ENCODE measurements around the gene ZFAND3. TPM values are rescaled to one million over a fixed set of nuclear protein-coding genes. Genes with fewer than 3 reads are reported as not detected.

The ZFAND3 gene
- polyA plus RNA-seq, 1 donor from 2014 or later = 19.7 TPM

DNA sequence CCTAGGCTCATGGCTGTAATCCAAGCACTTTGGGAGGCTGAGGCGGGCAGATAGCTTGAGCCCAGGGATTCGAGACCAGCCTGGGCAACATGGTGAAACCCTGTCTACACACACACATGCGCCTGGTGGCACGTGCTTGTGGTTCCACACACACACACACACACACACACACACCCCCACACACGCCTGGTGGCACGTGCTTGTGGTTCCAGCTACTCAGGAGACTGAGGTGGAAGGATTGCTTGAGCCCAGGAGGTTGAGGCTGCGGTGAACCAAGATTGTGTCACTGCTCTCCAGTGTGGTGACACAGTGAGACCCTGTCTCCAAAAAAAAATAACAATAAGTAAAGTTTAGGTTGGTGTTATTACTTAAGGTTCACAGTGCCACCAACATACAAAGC, 165.8 kb downstream of the ZFAND3 start:
- H2AFZ ChIP-seq (ENCODE audit: low read depth, low read length) = no peak overlapping the region
- H3K36me3 ChIP-seq (ENCODE audit: insufficient read depth, low read length) = no peaks in the 10 kb centered on the region
- H3K27ac ChIP-seq (ENCODE audit: low read length) = no peak overlapping the region
- H3K79me2 ChIP-seq (replicated peaks; ENCODE audit: insufficient read depth, low read length) = peaks cover 36% of the 10 kb centered on the region
- no peaks in the 10 kb centered on the region for H3K9me2 ChIP-seq (ENCODE audit: insufficient read depth, low read length)
- no peak overlapping the region for H3K4me3 ChIP-seq (ENCODE audit: low read length)
- H3F3A ChIP-seq (ENCODE audit: insufficient read depth, low read length, poor library complexity, severe bottlenecking) = no peaks in the 10 kb centered on the region
- H3K4me2 ChIP-seq (ENCODE audit: low read length) = no peak overlapping the region
- H4K20me1 ChIP-seq (ENCODE audit: insufficient read depth) = no peaks in the 10 kb centered on the region
- H3K27me3 ChIP-seq (ENCODE audit: insufficient read depth, low read depth, low read length) = no peaks in the 10 kb centered on the region
- no peak overlapping the region for H3K9ac ChIP-seq (ENCODE audit: low read length)
- TF ChIP-seq, protein P1, sequence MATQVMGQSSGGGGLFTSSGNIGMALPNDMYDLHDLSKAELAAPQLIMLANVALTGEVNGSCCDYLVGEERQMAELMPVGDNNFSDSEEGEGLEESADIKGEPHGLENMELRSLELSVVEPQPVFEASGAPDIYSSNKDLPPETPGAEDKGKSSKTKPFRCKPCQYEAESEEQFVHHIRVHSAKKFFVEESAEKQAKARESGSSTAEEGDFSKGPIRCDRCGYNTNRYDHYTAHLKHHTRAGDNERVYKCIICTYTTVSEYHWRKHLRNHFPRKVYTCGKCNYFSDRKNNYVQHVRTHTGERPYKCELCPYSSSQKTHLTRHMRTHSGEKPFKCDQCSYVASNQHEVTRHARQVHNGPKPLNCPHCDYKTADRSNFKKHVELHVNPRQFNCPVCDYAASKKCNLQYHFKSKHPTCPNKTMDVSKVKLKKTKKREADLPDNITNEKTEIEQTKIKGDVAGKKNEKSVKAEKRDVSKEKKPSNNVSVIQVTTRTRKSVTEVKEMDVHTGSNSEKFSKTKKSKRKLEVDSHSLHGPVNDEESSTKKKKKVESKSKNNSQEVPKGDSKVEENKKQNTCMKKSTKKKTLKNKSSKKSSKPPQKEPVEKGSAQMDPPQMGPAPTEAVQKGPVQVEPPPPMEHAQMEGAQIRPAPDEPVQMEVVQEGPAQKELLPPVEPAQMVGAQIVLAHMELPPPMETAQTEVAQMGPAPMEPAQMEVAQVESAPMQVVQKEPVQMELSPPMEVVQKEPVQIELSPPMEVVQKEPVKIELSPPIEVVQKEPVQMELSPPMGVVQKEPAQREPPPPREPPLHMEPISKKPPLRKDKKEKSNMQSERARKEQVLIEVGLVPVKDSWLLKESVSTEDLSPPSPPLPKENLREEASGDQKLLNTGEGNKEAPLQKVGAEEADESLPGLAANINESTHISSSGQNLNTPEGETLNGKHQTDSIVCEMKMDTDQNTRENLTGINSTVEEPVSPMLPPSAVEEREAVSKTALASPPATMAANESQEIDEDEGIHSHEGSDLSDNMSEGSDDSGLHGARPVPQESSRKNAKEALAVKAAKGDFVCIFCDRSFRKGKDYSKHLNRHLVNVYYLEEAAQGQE (IDR thresholded peaks at IDR 0.05; ENCODE audit: borderline replicate concordance) = no peak
- TF ChIP-seq, protein P2, sequence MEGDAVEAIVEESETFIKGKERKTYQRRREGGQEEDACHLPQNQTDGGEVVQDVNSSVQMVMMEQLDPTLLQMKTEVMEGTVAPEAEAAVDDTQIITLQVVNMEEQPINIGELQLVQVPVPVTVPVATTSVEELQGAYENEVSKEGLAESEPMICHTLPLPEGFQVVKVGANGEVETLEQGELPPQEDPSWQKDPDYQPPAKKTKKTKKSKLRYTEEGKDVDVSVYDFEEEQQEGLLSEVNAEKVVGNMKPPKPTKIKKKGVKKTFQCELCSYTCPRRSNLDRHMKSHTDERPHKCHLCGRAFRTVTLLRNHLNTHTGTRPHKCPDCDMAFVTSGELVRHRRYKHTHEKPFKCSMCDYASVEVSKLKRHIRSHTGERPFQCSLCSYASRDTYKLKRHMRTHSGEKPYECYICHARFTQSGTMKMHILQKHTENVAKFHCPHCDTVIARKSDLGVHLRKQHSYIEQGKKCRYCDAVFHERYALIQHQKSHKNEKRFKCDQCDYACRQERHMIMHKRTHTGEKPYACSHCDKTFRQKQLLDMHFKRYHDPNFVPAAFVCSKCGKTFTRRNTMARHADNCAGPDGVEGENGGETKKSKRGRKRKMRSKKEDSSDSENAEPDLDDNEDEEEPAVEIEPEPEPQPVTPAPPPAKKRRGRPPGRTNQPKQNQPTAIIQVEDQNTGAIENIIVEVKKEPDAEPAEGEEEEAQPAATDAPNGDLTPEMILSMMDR (IDR thresholded peaks at IDR 0.05; ENCODE audit: poor library complexity, severe bottlenecking) = no peak
- TF ChIP-seq MXI1 (conservative IDR thresholded peaks at IDR 0.05; ENCODE audit: poor library complexity, severe bottlenecking) = no peak
- no peak for TF ChIP-seq EP300 (conservative IDR thresholded peaks at IDR 0.05; ENCODE audit: poor library complexity, severe bottlenecking)
- no peak for TF ChIP-seq RAD21 (conservative IDR thresholded peaks at IDR 0.05)
- TF ChIP-seq EZH2 (IDR thresholded peaks at IDR 0.05; ENCODE audit: borderline replicate concordance, insufficient read depth, low read length, poor library complexity, severe bottlenecking) = no peak
- TF ChIP-seq SMC3 (conservative IDR thresholded peaks at IDR 0.05; ENCODE audit: poor library complexity) = no peak
- no peak for TF ChIP-seq TAF1 (IDR thresholded peaks at IDR 0.05; ENCODE audit: low read depth)
- TF ChIP-seq POLR2AphosphoS5 (IDR thresholded peaks at IDR 0.05) = no peak
- no peaks in the 10 kb centered on the region for H3K9me3 ChIP-seq (ENCODE audit: low read length)

DNA sequence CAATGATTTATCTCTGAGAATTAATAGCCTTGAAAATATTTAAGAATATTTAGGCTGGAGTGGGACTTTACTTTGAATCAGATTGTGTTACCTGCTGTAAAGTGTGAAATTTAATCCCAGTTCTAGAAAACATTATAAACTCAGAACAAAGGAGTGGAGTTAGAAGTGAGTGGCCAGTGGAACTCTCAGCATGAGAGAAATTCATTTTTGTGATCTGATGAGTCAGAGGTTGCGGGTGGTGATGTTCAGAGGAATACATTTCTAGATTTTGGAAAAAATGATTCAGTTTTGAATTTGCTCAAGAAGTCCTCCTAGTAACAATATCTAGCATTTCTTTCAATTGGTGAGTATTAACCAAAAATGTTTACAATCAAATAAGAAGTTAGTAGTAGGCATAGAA, 167.5 kb downstream of the ZFAND3 start:
- Histone ChIP-seq H2AFZ (ENCODE audit: low read depth, low read length) (no peak overlapping the region), H3K4me3 (ENCODE audit: low read length) (no peak overlapping the region), H3K9ac (ENCODE audit: low read length) (no peak overlapping the region), H3K9me2 (ENCODE audit: insufficient read depth, low read length) (no peaks in the 10 kb centered on the region), H3K4me2 (ENCODE audit: low read length) (no peak overlapping the region), H3K9me3 (ENCODE audit: low read length) (no peaks in the 10 kb centered on the region), H3F3A (ENCODE audit: insufficient read depth, low read length, poor library complexity, severe bottlenecking) (no peaks in the 10 kb centered on the region), H3K36me3 (ENCODE audit: insufficient read depth, low read length) (no peaks in the 10 kb centered on the region), H3K27ac (ENCODE audit: low read length) (no peak overlapping the region), H4K20me1 (ENCODE audit: insufficient read depth) (no peaks in the 10 kb centered on the region), H3K27me3 (ENCODE audit: insufficient read depth, low read depth, low read length) (no peaks in the 10 kb centered on the region), H3K79me2 (replicated peaks; ENCODE audit: insufficient read depth, low read length) (peaks cover 30% of the 10 kb centered on the region)
- TF ChIP-seq EZH2 (IDR thresholded peaks at IDR 0.05; ENCODE audit: borderline replicate concordance, insufficient read depth, low read length, poor library complexity, severe bottlenecking) = no peak
- TF ChIP-seq, protein P2 (IDR thresholded peaks at IDR 0.05; ENCODE audit: poor library complexity, severe bottlenecking) = no peak
- TF ChIP-seq, protein P1 (IDR thresholded peaks at IDR 0.05; ENCODE audit: borderline replicate concordance) = no peak
- TF ChIP-seq POLR2AphosphoS5 (IDR thresholded peaks at IDR 0.05) = no peak
- TF ChIP-seq MXI1 (conservative IDR thresholded peaks at IDR 0.05; ENCODE audit: poor library complexity, severe bottlenecking) = no peak
- no peak for TF ChIP-seq SMC3 (conservative IDR thresholded peaks at IDR 0.05; ENCODE audit: poor library complexity)
- TF ChIP-seq EP300 (conservative IDR thresholded peaks at IDR 0.05; ENCODE audit: poor library complexity, severe bottlenecking) = no peak

All from neural cell (in vitro differentiated cells).